Measurements from ENCODE around the gene CD52.

The CD52 gene

DNA sequence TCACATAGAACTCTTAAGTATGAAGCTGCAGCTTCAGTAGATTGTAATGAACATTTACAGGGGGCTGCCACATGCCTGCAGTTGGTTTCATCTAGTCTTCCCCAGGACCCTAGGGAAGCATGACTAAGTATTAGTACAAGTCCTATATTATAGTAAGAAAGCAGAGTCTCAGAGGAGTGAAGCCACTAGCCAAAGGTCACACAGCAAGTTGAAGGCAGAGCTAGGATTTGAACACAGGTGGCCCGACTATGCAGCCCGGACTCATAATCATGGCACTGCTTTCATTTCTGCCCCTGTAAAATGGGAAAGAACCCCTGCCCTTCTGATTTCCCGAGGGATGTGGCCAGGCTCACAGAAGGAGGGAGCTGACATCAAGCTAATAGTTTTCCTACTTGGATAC lies 44.6 kb downstream of the CD52 start:
- H3K4me3 ChIP-seq (ENCODE audit: low read depth in 1 of 2, low read length in 2 of 2) = no peak overlapping the region
- H3K9ac ChIP-seq (ENCODE audit: low read depth in 1 of 2, low read length in 2 of 2) = no peak overlapping the region
- H3K27me3 ChIP-seq (ENCODE audit: control insufficient read depth in 1 of 2, insufficient read depth in 2 of 2, low read length in 2 of 2) = peaks cover 18 to 25% of the 10 kb centered on the region in 2 donors
- H3K27ac ChIP-seq (ENCODE audit: low read depth, low read length) = no peak overlapping the region
- no peaks in the 10 kb centered on the region for H3K9me3 ChIP-seq (ENCODE audit: control insufficient read depth in 1 of 2, low read length in 2 of 2)
- no peaks in the 10 kb centered on the region for H3K36me3 ChIP-seq (ENCODE audit: control insufficient read depth in 1 of 2, insufficient read depth in 2 of 2, low read length in 2 of 2)
- H3K4me1 ChIP-seq (ENCODE audit: control insufficient read depth in 1 of 2, insufficient read depth in 2 of 2, low read length in 2 of 2) = peaks cover 16 to 27% of the 10 kb centered on the region in 2 donors

DNA sequence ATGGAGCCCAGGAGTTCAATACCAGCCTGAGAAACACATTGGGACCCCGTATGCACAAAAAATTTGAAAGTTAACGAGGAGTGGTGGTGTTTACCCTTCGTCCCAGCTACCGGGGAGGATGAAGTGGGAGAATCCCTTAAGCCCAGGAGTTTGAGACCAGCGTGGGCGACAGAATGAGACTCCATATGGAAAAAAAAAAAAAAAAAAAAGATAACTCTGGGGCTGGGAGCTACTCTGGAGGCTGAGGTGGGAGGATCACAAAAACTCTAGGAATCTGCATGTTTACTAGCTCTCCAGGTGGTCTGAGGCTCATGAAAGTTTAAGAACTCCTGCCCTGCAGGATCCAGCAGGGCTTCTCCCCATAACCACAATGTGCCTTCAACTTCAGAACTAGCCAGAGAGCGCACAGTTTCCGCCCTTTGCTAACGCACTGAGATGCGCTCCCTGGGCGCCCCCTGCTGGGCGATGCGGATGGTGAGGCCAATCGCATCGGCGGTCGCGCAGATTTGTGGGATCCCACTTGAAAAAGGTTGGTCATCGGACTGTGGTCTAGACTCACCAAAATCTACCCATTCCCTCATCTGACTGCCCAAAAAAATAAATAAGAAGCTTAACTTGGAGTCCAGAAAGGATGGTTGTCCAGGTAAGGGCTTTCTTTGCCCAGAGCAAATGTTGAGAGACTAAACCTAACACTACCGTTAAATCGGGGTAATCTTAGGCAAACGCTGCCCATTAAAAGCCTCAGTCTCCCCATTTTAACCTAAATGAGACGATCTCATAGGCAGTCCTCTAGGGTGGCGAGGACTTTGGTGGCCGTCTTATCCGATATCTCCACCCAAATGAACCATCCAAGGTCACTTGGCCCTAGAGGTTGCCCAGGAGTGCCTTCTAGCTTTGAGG lies 46.0 kb downstream of the CD52 start:
- H3K4me1 ChIP-seq (ENCODE audit: control insufficient read depth in 1 of 2, insufficient read depth in 2 of 2, low read length in 2 of 2) = peaks cover 8 to 20% of the 10 kb centered on the region in 2 donors
- H3K27me3 ChIP-seq (ENCODE audit: control insufficient read depth in 1 of 2, insufficient read depth in 2 of 2, low read length in 2 of 2) = peaks cover 18 to 25% of the 10 kb centered on the region in 2 donors
- H3K9ac ChIP-seq (ENCODE audit: low read depth in 1 of 2, low read length in 2 of 2) = no peak overlapping the region
- no peaks in the 10 kb centered on the region for H3K9me3 ChIP-seq (ENCODE audit: control insufficient read depth in 1 of 2, low read length in 2 of 2)
- H3K4me3 ChIP-seq (ENCODE audit: low read depth in 1 of 2, low read length in 2 of 2) = no peak overlapping the region
- no peaks in the 10 kb centered on the region for H3K36me3 ChIP-seq (ENCODE audit: control insufficient read depth in 1 of 2, insufficient read depth in 2 of 2, low read length in 2 of 2)
- H3K27ac ChIP-seq (ENCODE audit: low read depth, low read length) = no peak overlapping the region

DNA sequence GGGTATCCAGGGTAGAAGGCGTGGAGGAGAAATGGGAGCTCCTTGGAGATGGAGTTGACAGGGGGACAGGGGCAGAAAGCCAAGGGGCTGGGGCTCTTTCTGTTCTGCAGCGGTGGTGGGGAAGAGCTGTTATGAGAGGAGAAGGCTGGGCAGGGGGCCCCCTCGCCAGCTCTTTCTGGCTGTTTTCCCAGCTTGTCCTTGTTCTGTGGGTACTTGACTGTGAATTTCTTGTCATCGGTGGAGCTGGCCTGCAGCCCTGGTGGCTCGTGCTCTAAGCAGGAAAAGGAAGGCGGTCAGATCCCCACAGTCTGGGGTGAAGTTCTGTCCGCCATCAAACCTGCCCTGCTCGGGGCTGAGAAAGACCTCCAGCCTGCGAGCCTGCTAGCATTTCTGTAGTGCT lies 47.2 kb downstream of the CD52 start:
- H3K9me3 ChIP-seq (ENCODE audit: control insufficient read depth in 1 of 2, low read length in 2 of 2) = no peaks in the 10 kb centered on the region
- H3K27ac ChIP-seq (ENCODE audit: low read depth, low read length) = no peak overlapping the region
- H3K4me3 ChIP-seq (ENCODE audit: low read depth in 1 of 2, low read length in 2 of 2) = no peak overlapping the region
- peaks cover 18 to 25% of the 10 kb centered on the region in 2 donors for H3K27me3 ChIP-seq (ENCODE audit: control insufficient read depth in 1 of 2, insufficient read depth in 2 of 2, low read length in 2 of 2)
- H3K36me3 ChIP-seq (ENCODE audit: control insufficient read depth in 1 of 2, insufficient read depth in 2 of 2, low read length in 2 of 2) = no peaks in the 10 kb centered on the region
- H3K9ac ChIP-seq (ENCODE audit: low read depth in 1 of 2, low read length in 2 of 2) = no peak overlapping the region
- H3K4me1 ChIP-seq (ENCODE audit: control insufficient read depth in 1 of 2, insufficient read depth in 2 of 2, low read length in 2 of 2) = peaks cover 6 to 17% of the 10 kb centered on the region in 2 donors

DNA sequence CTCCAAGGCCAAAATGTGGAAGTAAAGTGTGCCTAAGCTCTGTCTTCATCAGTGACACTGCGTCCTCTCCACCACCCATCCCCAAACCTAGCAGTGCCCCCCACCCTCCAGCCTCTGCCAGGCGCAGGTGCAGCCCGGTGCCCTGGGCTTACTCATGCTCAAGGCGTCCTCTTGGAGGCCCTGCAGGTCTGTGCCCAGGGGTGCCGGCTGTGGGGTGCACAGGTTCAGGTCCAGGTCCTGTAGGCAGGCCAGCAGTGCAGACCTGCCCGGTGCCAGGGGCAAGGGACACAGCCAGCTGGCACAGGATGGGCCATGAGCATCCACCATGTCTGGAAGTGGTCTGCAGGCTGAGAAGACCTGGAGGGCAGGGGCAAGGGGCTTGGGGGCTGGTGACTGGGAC lies 49.7 kb downstream of the CD52 start:
- Histone ChIP-seq H3K4me3 (ENCODE audit: low read depth in 1 of 2, low read length in 2 of 2) (no peak overlapping the region), H3K27me3 (ENCODE audit: control insufficient read depth in 1 of 2, insufficient read depth in 2 of 2, low read length in 2 of 2) (peaks cover 3 to 4% of the 10 kb centered on the region in 2 donors), H3K4me1 (ENCODE audit: control insufficient read depth in 1 of 2, insufficient read depth in 2 of 2, low read length in 2 of 2) (peaks cover 0 to 4% of the 10 kb centered on the region in 2 donors)

DNA sequence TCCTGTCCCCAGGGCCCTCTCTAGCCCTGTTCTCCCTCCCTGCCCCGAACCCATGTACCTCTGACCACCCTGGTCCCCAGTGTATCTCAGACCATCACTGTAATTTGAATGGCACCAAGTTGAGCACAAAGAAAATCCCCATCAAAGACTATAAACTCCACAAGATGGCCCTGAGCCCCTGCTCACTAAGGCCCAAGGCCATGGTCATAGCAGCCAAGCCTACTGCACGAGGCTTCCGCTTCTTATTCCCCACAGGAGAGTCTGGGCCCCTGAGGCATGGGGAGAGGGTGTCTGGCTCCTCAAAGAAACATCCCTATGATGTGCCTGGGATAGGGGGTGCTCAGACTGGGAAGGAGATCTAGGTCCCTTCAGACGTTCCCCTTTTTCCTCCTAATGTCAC lies 50.2 kb downstream of the CD52 start:
- Histone ChIP-seq H3K9ac (ENCODE audit: low read depth in 1 of 2, low read length in 2 of 2) (no peak overlapping the region), H3K4me1 (ENCODE audit: control insufficient read depth in 1 of 2, insufficient read depth in 2 of 2, low read length in 2 of 2) (peaks cover 0 to 8% of the 10 kb centered on the region in 2 donors), H3K9me3 (ENCODE audit: control insufficient read depth in 1 of 2, low read length in 2 of 2) (no peaks in the 10 kb centered on the region), H3K4me3 (ENCODE audit: low read depth in 1 of 2, low read length in 2 of 2) (no peak overlapping the region), H3K27ac (ENCODE audit: low read depth, low read length) (no peak overlapping the region), H3K36me3 (ENCODE audit: control insufficient read depth in 1 of 2, insufficient read depth in 2 of 2, low read length in 2 of 2) (no peaks in the 10 kb centered on the region), H3K27me3 (ENCODE audit: control insufficient read depth in 1 of 2, insufficient read depth in 2 of 2, low read length in 2 of 2) (peaks cover 3 to 4% of the 10 kb centered on the region in 2 donors)

More for the DNA sequence above, 49.7 kb downstream of the CD52 start:
- Histone ChIP-seq H3K9me3 (ENCODE audit: control insufficient read depth in 1 of 2, low read length in 2 of 2) (no peaks in the 10 kb centered on the region), H3K36me3 (ENCODE audit: control insufficient read depth in 1 of 2, insufficient read depth in 2 of 2, low read length in 2 of 2) (no peaks in the 10 kb centered on the region), H3K9ac (ENCODE audit: low read depth in 1 of 2, low read length in 2 of 2) (no peak overlapping the region), H3K27ac (ENCODE audit: low read depth, low read length) (no peak overlapping the region)

DNA sequence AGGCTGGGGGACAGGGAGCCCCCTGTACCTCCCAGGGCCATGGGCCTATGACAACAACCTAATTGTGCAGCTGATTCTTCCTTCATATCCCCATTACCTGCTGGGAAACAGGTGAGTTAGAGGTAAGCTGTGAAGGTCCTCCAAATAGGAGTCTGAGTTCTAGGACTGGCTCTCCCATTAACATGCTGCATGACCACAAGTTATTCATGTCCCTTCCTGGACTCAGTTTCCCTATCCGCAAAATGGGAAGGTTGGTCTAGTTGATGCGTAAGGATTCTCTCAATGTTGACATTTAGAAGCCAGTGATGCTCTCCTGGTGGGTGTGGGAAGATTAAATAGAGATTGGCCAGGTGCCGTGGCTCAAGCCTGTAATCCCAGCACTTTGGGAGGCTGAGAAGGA lies 50.7 kb downstream of the CD52 start:
- Histone ChIP-seq H3K9ac (ENCODE audit: low read depth in 1 of 2, low read length in 2 of 2) (no peak overlapping the region), H3K4me3 (ENCODE audit: low read depth in 1 of 2, low read length in 2 of 2) (no peak overlapping the region), H3K9me3 (ENCODE audit: control insufficient read depth in 1 of 2, low read length in 2 of 2) (no peaks in the 10 kb centered on the region), H3K27me3 (ENCODE audit: control insufficient read depth in 1 of 2, insufficient read depth in 2 of 2, low read length in 2 of 2) (peaks cover 3 to 4% of the 10 kb centered on the region in 2 donors), H3K4me1 (ENCODE audit: control insufficient read depth in 1 of 2, insufficient read depth in 2 of 2, low read length in 2 of 2) (peaks cover 0 to 8% of the 10 kb centered on the region in 2 donors), H3K27ac (ENCODE audit: low read depth, low read length) (no peak overlapping the region), H3K36me3 (ENCODE audit: control insufficient read depth in 1 of 2, insufficient read depth in 2 of 2, low read length in 2 of 2) (no peaks in the 10 kb centered on the region)

Data from duodenal mucosa (tissue), 2 donors.